Heart left ventricle (tissue), 16 donors: ENCODE data around the gene PIGL. TPM values are rescaled to one million over a fixed set of nuclear protein-coding genes. Genes with fewer than 3 reads are reported as not detected.

ENCODE experiments used
- ATAC-seq, 4 donors: fragments of 200-7000 bp; cut with Tn5 transposase; one replicate each; pipeline ENCODE4 v1.9.1; 2020 to 2022; ENCODE audit warnings: moderate library complexity in 4 of 4, mild to moderate bottlenecking in 3 of 4, moderate number of reproducible peaks in 1 of 4
- DNase-seq, 5 donors: peaks; one replicate each; pipeline ENCODE4 v3.0.0-alpha.2; 2020
- H3K27ac ChIP-seq, 12 donors: fragments of 200-600 bp; sonication (generic) in 4 of 12; one replicate each; pipeline versions ENCODE4 v1.5.0 to v1.8.0; 2016 to 2022; ENCODE audit warnings: mild to moderate bottlenecking in 2 of 12
- H3K27me3 ChIP-seq, 9 donors: fragments of 200-600 bp; sonication (generic) in 2 of 9; one replicate each; pipeline versions ENCODE4 v1.5.1 to v1.8.0; 2016 to 2022; ENCODE audit warnings: mild to moderate bottlenecking in 3 of 9
- H3K36me3 ChIP-seq, 9 donors: fragments of 200-600 bp; sonication (generic) in 2 of 9; one replicate each; pipeline versions ENCODE4 v1.5.0 to v1.8.0; 2018 to 2022; ENCODE audit warnings: mild to moderate bottlenecking in 2 of 9
- H3K4me1 ChIP-seq, 12 donors: fragments of 200-600 bp; sonication (generic) in 4 of 12; one replicate each; pipeline versions ENCODE4 v1.5.0 to v1.8.0; 2016 to 2022; ENCODE audit warnings: mild to moderate bottlenecking in 3 of 12
- H3K4me3 ChIP-seq, 12 donors: fragments of 200-600 bp; sonication (generic) in 4 of 12; one replicate each; pipeline versions ENCODE4 v1.5.0 to v1.8.0; 2017 to 2022; ENCODE audit warnings: mild to moderate bottlenecking in 9 of 12, moderate library complexity in 4 of 12
- H3K9me3 ChIP-seq, 12 donors: fragments of 200-600 bp; sonication (generic) in 4 of 12; one replicate each; pipeline versions ENCODE4 v1.5.0 to v1.8.0; 2016 to 2022; ENCODE audit warnings: mild to moderate bottlenecking in 1 of 12
- POLR2A ChIP-seq, 2 donors: fragments of 450-650 bp; IDR thresholded peaks; one replicate each; pipeline ENCODE4 v1.6.1; 2017; ENCODE audit warnings: antibody characterized with exemption in 2 of 2, mild to moderate bottlenecking in 2 of 2, moderate library complexity in 2 of 2
- WGBS, 4 donors: extraction: QIAGEN DNeasy Blood & Tissue Kit in 2 of 4; methylation state at CpG; one replicate each; pipeline versions ENCODE4 v1.1.5 to v1.1.7; 2013 to 2018; 5-methylcytosine and 5-hydroxymethylcytosine counted together
- intact Hi-C, 10 donors: fragments of 100-400 bp; cut with DNase I; formaldehyde crosslinking; loops; one replicate each; pipeline versions ENCODE4 v1.11.1 to v1.14.2; 2022
- polyA plus RNA-seq, 2 donors: library from polyadenylated mRNA; stranded (reverse); fragments of 200-250 nt; gene quantifications; one replicate each; pipeline ENCODE4 v1.2.3, GENCODE V29; 2013
- total RNA-seq, 9 donors: library from RNA; depleted of rRNA in 2 of 9; stranded (reverse); fragments of >200 nt in 2 of 9; fragmentation: NEBNext Ultra II Directional in 3 of 9; extraction: Animal tissue kit (Norgen Biotek cat#: 25700) in 3 of 9; gene quantifications; one replicate each; pipeline versions ENCODE4 v1.1.0 to v1.2.4, GENCODE V29; 2016 to 2023
- TF ChIP-seq, protein P1 (sequence below), 12 donors: fragments of 200-600 bp; sonication (generic) in 4 of 12; IDR thresholded peaks; one replicate each; pipeline versions ENCODE4 v1.5.0 to v1.8.0; 2018 to 2022; ENCODE audit warnings: antibody characterized with exemption in 12 of 12, mild to moderate bottlenecking in 5 of 12
- donor health status: ischemic (EF 13 %, LVEDD 7.1; RV severe dilation, severe dysfunction).
- donor health status: healthy with polysubstance abuse.
- donor health status: DM: no; HTN: yes; CAD: no.
- donor health status: DM: no; HTN: no; CAD: no.
- donor health status: ischemic (EF 25% LVEDD 6.9; RV normal size, moderate dysfunction).
- donor health status: ischemic (EF 25% LVEDD 5.7; RV mildly dilated, moderate dysfunction).
- donor health status: healthy.
- donor health status: DM: yes; HTN: yes; CAD: no.
- donor health status: ischemic (EF 35%, LVEDD 5.7; RV mildly dilated, moderate dysfunction).
- donor health status: nonischemic (EF 11% LVEDD 7.7; RV severe dilation, severe dysfunction).
- donor health status: DM: yes; HTN: yes; CAD: no.
- donor health status: PGD.
- donor health status: ischemic (EF 29% LVEDD 5.4; RV normal size, mild dysfunction).
- donor health status: nonischemic (EF 23%, LVEDD 6.1; RV moderate dilation, normal function).

The PIGL gene
- total and polyA plus RNA-seq, 11 donors = 4.5 to 20.2 (median 10.2) TPM

DNA sequence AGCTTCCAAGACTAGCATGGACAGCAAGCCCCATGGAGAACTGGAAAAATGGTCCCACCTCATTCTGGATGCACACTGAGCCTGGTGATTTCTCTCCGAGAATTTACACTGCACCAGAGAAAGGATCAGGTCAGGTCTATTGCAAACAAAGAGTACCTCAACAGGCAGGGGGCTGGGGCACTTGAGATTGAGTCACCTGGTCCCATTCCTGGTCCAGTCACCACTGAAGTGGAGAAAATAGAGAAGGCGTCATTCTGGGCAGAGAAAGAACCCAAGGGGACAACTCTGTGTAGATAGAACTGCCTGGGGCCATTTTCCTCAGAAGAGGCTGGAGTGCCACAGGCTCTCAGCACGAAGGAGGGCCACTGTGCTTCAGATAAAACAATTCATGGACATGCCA, 97.8 kb downstream of the PIGL start:
- 88 to 98% (median 93%) methylated on average over 3 of the region's 3 CpGs for WGBS, 4 donors
- no peaks in the 10 kb centered on the region for H3K4me1 ChIP-seq
- H3K4me3 ChIP-seq = no peak overlapping the region
- intact Hi-C loops = no loop called here
- DNase-seq (no peak), ATAC-seq (no peak)
- H3K27me3 ChIP-seq = no peaks in the 10 kb centered on the region
- H3K9me3 ChIP-seq = no peaks in the 10 kb centered on the region
- H3K27ac ChIP-seq = no peak overlapping the region
- H3K36me3 ChIP-seq = peaks cover 0 to 37% (median 13%) of the 10 kb centered on the region in 9 donors
- no peak for TF ChIP-seq POLR2A (IDR thresholded peaks at IDR 0.05)
- TF ChIP-seq, protein P1, sequence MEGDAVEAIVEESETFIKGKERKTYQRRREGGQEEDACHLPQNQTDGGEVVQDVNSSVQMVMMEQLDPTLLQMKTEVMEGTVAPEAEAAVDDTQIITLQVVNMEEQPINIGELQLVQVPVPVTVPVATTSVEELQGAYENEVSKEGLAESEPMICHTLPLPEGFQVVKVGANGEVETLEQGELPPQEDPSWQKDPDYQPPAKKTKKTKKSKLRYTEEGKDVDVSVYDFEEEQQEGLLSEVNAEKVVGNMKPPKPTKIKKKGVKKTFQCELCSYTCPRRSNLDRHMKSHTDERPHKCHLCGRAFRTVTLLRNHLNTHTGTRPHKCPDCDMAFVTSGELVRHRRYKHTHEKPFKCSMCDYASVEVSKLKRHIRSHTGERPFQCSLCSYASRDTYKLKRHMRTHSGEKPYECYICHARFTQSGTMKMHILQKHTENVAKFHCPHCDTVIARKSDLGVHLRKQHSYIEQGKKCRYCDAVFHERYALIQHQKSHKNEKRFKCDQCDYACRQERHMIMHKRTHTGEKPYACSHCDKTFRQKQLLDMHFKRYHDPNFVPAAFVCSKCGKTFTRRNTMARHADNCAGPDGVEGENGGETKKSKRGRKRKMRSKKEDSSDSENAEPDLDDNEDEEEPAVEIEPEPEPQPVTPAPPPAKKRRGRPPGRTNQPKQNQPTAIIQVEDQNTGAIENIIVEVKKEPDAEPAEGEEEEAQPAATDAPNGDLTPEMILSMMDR (IDR thresholded peaks at IDR 0.05) = no peak

DNA sequence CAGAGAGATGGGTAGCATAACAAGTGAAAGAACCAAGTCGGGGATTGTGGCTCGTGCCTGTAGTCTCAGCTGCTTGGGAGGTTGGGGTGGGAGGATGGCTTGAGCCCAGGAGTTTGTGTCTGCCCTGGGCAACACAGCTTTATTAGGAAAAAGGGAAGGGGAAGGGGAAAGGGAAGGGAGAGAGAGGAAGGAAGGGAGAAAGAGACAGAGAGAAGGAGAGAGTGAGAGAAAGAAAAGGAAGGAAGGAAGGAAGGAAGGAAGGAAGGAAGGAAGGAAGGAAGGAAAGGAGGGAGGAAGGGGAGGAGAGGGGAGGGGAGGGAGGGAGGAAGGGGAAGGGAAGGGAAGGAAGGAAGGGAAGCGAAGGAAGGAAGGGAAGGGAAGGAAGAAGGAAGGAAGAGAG, 103.0 kb downstream of the PIGL start:
- no peak for TF ChIP-seq POLR2A (IDR thresholded peaks at IDR 0.05)
- TF ChIP-seq, protein P1 (IDR thresholded peaks at IDR 0.05) = no peak
- H3K4me3 ChIP-seq = no peak overlapping the region
- H3K36me3 ChIP-seq = peaks cover 0 to 55% (median 12%) of the 10 kb centered on the region in 9 donors
- no peak for ATAC-seq
- no peak for DNase-seq
- no peaks in the 10 kb centered on the region for H3K4me1 ChIP-seq
- H3K27me3 ChIP-seq = no peaks in the 10 kb centered on the region
- WGBS, 4 donors = 77 to 89% (median 83%) methylated on average over 3 of the region's 3 CpGs
- no peak overlapping the region for H3K27ac ChIP-seq
- intact Hi-C loops = no loop called here
- no peaks in the 10 kb centered on the region for H3K9me3 ChIP-seq

DNA sequence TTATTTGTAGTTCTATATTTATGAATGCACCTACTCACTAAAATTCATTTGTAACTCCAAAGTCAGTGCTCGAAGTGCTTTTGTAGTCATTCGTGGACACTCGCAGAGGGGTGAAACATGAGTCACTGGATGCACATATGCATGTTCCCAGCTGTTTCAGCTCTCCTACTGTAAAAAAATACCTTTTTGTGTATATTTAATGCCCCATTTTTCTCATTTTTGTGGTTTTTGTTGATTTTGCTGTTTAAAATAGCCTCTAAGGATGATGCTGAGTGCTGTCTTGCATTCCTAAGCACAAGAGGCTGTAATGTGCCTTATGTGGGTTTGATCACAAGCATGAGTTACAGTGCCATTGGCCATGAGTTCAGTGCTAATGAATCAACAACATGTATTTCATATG, 105.6 kb downstream of the PIGL start:
- no peak overlapping the region for H3K4me3 ChIP-seq
- no peaks in the 10 kb centered on the region for H3K9me3 ChIP-seq
- H3K27ac ChIP-seq = no peak overlapping the region
- no peak for DNase-seq
- intact Hi-C loops = no loop called here
- no peaks in the 10 kb centered on the region for H3K4me1 ChIP-seq
- WGBS, 4 donors = 95 to 100% (median 96%) methylated on average over 3 of the region's 3 CpGs
- H3K36me3 ChIP-seq = peaks cover 0 to 58% (median 28%) of the 10 kb centered on the region in 9 donors
- no peak for ATAC-seq
- no peak for TF ChIP-seq POLR2A (IDR thresholded peaks at IDR 0.05)
- TF ChIP-seq, protein P1 (IDR thresholded peaks at IDR 0.05) = no peak
- H3K27me3 ChIP-seq = no peaks in the 10 kb centered on the region

DNA sequence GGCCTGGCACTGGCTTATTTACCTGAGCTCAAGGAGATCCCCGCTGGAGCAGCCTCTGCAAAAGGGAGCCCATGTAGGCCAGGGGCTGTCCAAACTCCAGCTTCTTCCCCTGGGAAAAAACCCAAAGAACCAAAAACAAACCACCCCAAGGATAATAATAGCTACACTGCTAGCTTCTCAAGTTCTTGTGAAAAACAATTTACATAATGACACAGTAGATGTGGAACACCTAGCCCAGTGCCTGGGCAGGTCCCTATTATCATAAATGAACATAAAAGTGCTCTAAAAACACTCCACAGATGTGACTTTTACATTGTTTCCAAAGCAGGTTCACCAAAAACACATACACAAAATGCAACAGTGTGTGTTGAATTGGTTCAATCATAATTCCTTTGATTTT, 109.0 kb downstream of the PIGL start:
- Histone ChIP-seq H3K36me3 (peaks cover 0 to 44% (median 26%) of the 10 kb centered on the region in 9 donors), H3K4me1 (peaks cover 0 to 13% (median 1%) of the 10 kb centered on the region in 12 donors), H3K27ac (no peak overlapping the region), H3K27me3 (no peaks in the 10 kb centered on the region), H3K4me3 (no peak overlapping the region), H3K9me3 (no peaks in the 10 kb centered on the region)
- intact Hi-C loops = no loop called here
- TF ChIP-seq, protein P1 (IDR thresholded peaks at IDR 0.05) = no peak
- TF ChIP-seq POLR2A (IDR thresholded peaks at IDR 0.05) = no peak
- WGBS, 4 donors = 98 to 100% (median 99%) methylated on average over 1 of the region's 1 CpG
- ATAC-seq (no peak), DNase-seq (no peak)
